ENCODE results near the gene POLR1A. TPM values are rescaled to one million over a fixed set of nuclear protein-coding genes. Genes with fewer than 3 reads are reported as not detected.
A peak's percentile ranks its signal among the peaks of the same experiment; 100 is the strongest.

The POLR1A gene
- total RNA-seq, 6 donors from 2014 or later, result 12.0 to 25.8 (median 22.1) TPM

DNA sequence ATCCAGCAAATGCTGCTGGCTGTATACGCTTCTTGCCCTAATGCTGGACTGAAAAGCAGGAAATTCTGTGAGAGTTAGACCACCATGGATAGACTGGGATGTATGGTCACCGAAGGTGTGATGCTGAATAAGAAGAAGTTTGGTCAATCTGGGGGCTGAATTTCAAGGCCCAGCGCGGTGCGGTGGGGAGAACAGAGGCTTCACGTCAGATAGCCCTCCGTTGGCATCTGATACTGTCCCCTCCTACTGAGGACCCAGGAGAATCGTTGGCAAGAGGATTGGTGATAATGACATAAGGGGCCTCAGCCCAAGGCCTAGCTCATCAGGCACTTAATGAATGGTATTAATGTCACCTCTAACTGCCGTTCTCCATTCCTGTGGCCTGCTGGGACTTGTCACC is 119.6 kb downstream of the POLR1A start:
- H3K9me3 ChIP-seq, result no peaks in the 10 kb centered on the region
- no peak overlapping the region for H3K4me3 ChIP-seq
- TF ChIP-seq EP300 (IDR thresholded peaks at IDR 0.05), result no peak
- TF ChIP-seq, protein P1, sequence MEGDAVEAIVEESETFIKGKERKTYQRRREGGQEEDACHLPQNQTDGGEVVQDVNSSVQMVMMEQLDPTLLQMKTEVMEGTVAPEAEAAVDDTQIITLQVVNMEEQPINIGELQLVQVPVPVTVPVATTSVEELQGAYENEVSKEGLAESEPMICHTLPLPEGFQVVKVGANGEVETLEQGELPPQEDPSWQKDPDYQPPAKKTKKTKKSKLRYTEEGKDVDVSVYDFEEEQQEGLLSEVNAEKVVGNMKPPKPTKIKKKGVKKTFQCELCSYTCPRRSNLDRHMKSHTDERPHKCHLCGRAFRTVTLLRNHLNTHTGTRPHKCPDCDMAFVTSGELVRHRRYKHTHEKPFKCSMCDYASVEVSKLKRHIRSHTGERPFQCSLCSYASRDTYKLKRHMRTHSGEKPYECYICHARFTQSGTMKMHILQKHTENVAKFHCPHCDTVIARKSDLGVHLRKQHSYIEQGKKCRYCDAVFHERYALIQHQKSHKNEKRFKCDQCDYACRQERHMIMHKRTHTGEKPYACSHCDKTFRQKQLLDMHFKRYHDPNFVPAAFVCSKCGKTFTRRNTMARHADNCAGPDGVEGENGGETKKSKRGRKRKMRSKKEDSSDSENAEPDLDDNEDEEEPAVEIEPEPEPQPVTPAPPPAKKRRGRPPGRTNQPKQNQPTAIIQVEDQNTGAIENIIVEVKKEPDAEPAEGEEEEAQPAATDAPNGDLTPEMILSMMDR (IDR thresholded peaks at IDR 0.05), result no peak
- no peaks in the 10 kb centered on the region for H3K27me3 ChIP-seq
- no peak for ATAC-seq (ENCODE audit: low FRiP score in 2 of 2)
- H3K4me1 ChIP-seq, result peaks cover 0 to 3% (median 0%) of the 10 kb centered on the region in 4 donors
- 96% methylated on average over 9 of the region's 9 CpGs for WGBS, 2 donors
- no peaks in the 10 kb centered on the region for H3K36me3 ChIP-seq
- no peak overlapping the region for H3K27ac ChIP-seq
- no peak for DNase-seq

DNA sequence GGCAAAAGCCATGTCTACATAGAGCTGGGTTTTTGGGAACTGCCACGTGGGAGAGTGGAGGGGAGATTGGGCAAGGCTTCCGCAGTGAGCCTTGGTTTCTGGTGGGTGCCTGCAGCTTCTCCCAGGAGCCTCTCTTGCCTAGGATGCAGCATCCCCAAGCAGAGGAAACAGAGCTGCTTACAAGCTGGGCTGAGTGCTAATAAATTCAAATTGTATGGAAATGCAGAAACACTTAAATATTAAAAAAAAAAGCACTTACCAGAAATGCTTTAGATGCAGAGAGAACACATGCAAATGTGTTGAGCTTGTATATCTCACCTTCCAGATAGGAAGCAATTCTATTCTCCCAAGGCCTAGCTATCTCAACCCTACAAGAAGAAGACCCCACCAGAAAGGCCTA is 120.9 kb downstream of the POLR1A start:
- Histone ChIP-seq H3K27ac (no peak overlapping the region), H3K9me3 (no peaks in the 10 kb centered on the region), H3K27me3 (no peaks in the 10 kb centered on the region), H3K36me3 (no peaks in the 10 kb centered on the region), H3K4me3 (no peak overlapping the region), H3K4me1 (peaks cover 0 to 3% (median 0%) of the 10 kb centered on the region in 4 donors)
- ATAC-seq (ENCODE audit: low FRiP score in 2 of 2) (no peak), DNase-seq (no peak)
- WGBS, 2 donors, result 74 to 76% methylated on average over 2 of the region's 2 CpGs
- TF ChIP-seq, protein P1 (IDR thresholded peaks at IDR 0.05), result no peak
- TF ChIP-seq EP300 (IDR thresholded peaks at IDR 0.05), result no peak
- TF ChIP-seq POLR2AphosphoS5 (IDR thresholded peaks at IDR 0.05), result no peak
- TF ChIP-seq POLR2A (IDR thresholded peaks at IDR 0.05), result no peak

GRCh38 chr2:85983766-85984165 is 121.9 kb downstream of the POLR1A start:
- peaks cover 1 to 11% (median 9%) of the 10 kb centered on the region in 4 donors for H3K4me1 ChIP-seq
- DNase-seq (peak in 1 of 2 donors; percentile 25), ATAC-seq (ENCODE audit: low FRiP score in 2 of 2) (no peak)
- H3K4me3 ChIP-seq, result no peak overlapping the region
- no peaks in the 10 kb centered on the region for H3K36me3 ChIP-seq
- TF ChIP-seq EP300 (IDR thresholded peaks at IDR 0.05), result no peak
- H3K27me3 ChIP-seq, result no peaks in the 10 kb centered on the region
- H3K27ac ChIP-seq, result no peak overlapping the region
- H3K9me3 ChIP-seq, result no peaks in the 10 kb centered on the region
- 91 to 93% methylated on average over 6 of the region's 6 CpGs for WGBS, 2 donors

- Histone ChIP-seq H3K4me1 (peaks cover 5 to 17% (median 11%) of the 10 kb centered on the region in 4 donors), H3K36me3 (no peaks in the 10 kb centered on the region), H3K9me3 (no peaks in the 10 kb centered on the region), H3K27ac (no peak overlapping the region), H3K4me3 (no peak overlapping the region), H3K27me3 (no peaks in the 10 kb centered on the region)
- TF ChIP-seq POLR2AphosphoS5 (IDR thresholded peaks at IDR 0.05) (no peak), EP300 (IDR thresholded peaks at IDR 0.05) (no peak), POLR2A (IDR thresholded peaks at IDR 0.05) (no peak)
- TF ChIP-seq, protein P1 (IDR thresholded peaks at IDR 0.05), result no peak
- WGBS, 2 donors, result 87 to 88% methylated on average over 12 of the region's 12 CpGs
- DNase-seq (no peak), ATAC-seq (ENCODE audit: low FRiP score in 2 of 2) (no peak)
Measured at GRCh38 chr2:85981579-85982247, 124.0 kb downstream of the POLR1A start.

DNA sequence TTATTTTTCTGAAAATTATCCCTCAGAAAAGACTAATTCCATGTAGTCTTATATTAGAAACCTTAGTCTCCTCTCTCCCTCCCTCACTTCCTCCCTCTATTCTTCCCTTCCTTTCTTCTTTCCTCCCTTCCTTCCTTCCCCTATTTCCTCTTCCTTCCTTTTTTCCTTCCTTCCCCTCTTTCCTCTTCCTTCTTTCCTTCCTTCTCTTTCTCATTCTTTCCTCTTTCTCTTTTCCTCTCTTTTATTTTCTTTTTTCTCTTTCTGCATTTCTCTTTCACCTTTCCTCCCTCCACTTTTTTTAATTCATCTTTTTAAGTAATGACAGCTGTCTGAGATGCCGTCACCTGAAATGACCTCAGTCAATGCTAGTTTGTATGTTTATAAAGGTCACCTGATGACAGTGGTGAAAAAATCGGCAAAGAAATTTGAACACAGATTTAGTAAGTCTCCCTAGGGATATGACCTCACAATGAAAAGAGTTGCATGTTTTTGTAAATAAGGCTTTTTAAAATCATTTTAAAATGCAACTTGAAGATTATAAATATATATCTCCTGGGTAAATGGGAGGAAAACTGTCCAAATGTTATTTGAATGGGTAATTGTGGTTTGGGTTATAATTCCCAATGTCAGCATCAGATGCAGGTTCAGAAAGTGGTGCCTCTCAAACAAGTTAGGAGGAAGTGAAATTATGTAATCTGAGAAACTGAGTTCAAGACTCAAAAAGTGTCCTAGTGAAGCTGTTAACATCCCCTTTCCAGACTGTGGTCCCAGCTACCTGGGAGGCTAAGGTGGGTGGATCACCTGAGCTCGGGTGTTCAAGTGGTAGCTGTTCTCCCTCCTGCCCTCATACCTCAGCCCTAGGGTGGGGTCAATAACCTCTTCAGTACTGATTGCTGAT is 126.6 kb downstream of the POLR1A start:
- Histone ChIP-seq H3K9me3 (no peaks in the 10 kb centered on the region), H3K36me3 (no peaks in the 10 kb centered on the region), H3K27ac (peak overlapping the region in 3 of 4 donors; percentile 7 to 34 (median 7)), H3K4me3 (no peak overlapping the region), H3K4me1 (peaks cover 5 to 20% (median 11%) of the 10 kb centered on the region in 4 donors), H3K27me3 (no peaks in the 10 kb centered on the region)
- DNase-seq, result no peak
- TF ChIP-seq POLR2A (IDR thresholded peaks at IDR 0.05) (no peak), POLR2AphosphoS5 (IDR thresholded peaks at IDR 0.05) (no peak), EP300 (IDR thresholded peaks at IDR 0.05) (no peak)
- TF ChIP-seq, protein P1 (IDR thresholded peaks at IDR 0.05), result no peak
- WGBS, 2 donors, result 46 to 64% methylated on average over 3 of the region's 3 CpGs
- peak in 1 of 2 donors; percentile 20 for ATAC-seq (ENCODE audit: low FRiP score in 2 of 2)

Data from upper lobe of left lung (tissue), 6 donors.